K562 (cell line): ENCODE results near the gene RBM17. TPM values are rescaled to one million over a fixed set of nuclear protein-coding genes. Genes with fewer than 3 reads are reported as not detected.

ENCODE experiments used
- DMBX1 ChIP-seq: fragments of 250-450 bp; sonication (Bioruptor Pico); IDR thresholded peaks from 2 replicates; pipeline ENCODE4 v1.8.0; 2022; ENCODE audit warnings: inconsistent platforms, mild to moderate bottlenecking, moderate library complexity, borderline replicate concordance
- HMG20B ChIP-seq: fragments of 250-450 bp; sonication (Bioruptor Pico); IDR thresholded peaks from 2 replicates; pipeline ENCODE4 v1.5.0; 2021; ENCODE audit warnings: mild to moderate bottlenecking
- JUND ChIP-seq, 2 experiments: IDR thresholded peaks; 2 replicates in 1 of 2; 3 replicates in 1 of 2; pipeline ENCODE4 v1.6.1; 2011; ENCODE audit warnings: borderline replicate concordance in 2 of 2, low read depth in 2 of 2, low read length in 2 of 2, improper control_type of control experiment in 1 of 2, missing biosample characterization in 1 of 2, missing genetic modification characterization in 1 of 2, missing genetic modification reagents in 1 of 2
- NFE2L1 ChIP-seq: fragments of 450-650 bp; IDR thresholded peaks from 2 replicates; pipeline ENCODE4 v1.6.1; 2016; ENCODE audit warnings: missing genetic modification characterization, low read depth, mild to moderate bottlenecking, missing compliant biosample characterization, moderate library complexity, borderline replicate concordance
- RBFOX2 ChIP-seq: fragments of 200-400 bp; formaldehyde crosslinking; IDR thresholded peaks from 2 replicates; pipeline ENCODE4 v1.6.1; 2017; ENCODE audit warnings: low read depth, mild to moderate bottlenecking, low read length, moderate library complexity
- TOE1 ChIP-seq, 2 experiments: fragments of 450-650 bp in 1 of 2; sonication (generic) in 1 of 2; formaldehyde crosslinking in 1 of 2; IDR thresholded peaks; 2 replicates each; pipeline versions ENCODE4 v1.7.1 to v1.8.0; 2016 to 2022; ENCODE audit warnings: borderline replicate concordance in 2 of 2, mild to moderate bottlenecking in 2 of 2, antibody characterized with exemption in 1 of 2, inconsistent platforms in 1 of 2, low read depth in 1 of 2, missing genetic modification reagents in 1 of 2, moderate library complexity in 1 of 2
- ZBED1 ChIP-seq: IDR thresholded peaks from 2 replicates; pipeline ENCODE4 v1.6.1; 2014
- ZNF280B ChIP-seq: fragments of 250-450 bp; sonication (Bioruptor Pico); IDR thresholded peaks from 2 replicates; pipeline ENCODE4 v1.5.1; 2021; ENCODE audit warnings: mild to moderate bottlenecking
- ZNF431 ChIP-seq: sonication (generic); formaldehyde crosslinking; IDR thresholded peaks from 2 replicates; pipeline ENCODE4 v1.8.0; 2022; ENCODE audit warnings: mild to moderate bottlenecking, missing genetic modification reagents
- polyA plus RNA-seq, 8 experiments: library from polyadenylated mRNA; depleted of rRNA in 4 of 8; stranded (reverse) in 5 of 8; unstranded in 3 of 8; fragments of >200 nt; fragmentation: Nextera tagmentation in 2 of 8; fragmentation: Illumina TruSeq in 1 of 8; extraction: Ambion mirVana in 2 of 8; extraction: Trizol in 1 of 8; gene quantifications; 2 replicates each; pipeline versions ENCODE4 v1.2.1 to v1.2.3, GENCODE V29; 2011 to 2014; ENCODE audit warnings: inconsistent platforms in 1 of 8, missing spikeins in 1 of 8
- total RNA-seq, 7 experiments: library from RNA; depleted of rRNA in 6 of 7; stranded (reverse); fragments of >200 nt in 6 of 7; fragmentation: Illumina TruSeq in 2 of 7; extraction: Trizol in 2 of 7; gene quantifications; 2 replicates each; pipeline versions ENCODE4 v1.2.1 to v1.2.3, GENCODE V29; 2011 to 2021; ENCODE audit warnings: low replicate concordance in 1 of 7
- TF ChIP-seq, protein P1 (sequence below), 2 experiments: fragments of 450-650 bp in 1 of 2; sonication (generic) in 1 of 2; formaldehyde crosslinking in 1 of 2; IDR thresholded peaks in 1 of 2; conservative IDR thresholded peaks in 1 of 2; 2 replicates each; pipeline versions ENCODE4 v1.6.1 to v1.8.1; 2016 to 2023; ENCODE audit warnings: mild to moderate bottlenecking in 2 of 2, moderate library complexity in 2 of 2, inconsistent platforms in 1 of 2, missing genetic modification reagents in 1 of 2

Gene RBM17
- total and polyA plus RNA-seq, 9 of the 15 experiments (the other 6 are each of a cell fraction or from before 2014, with no cell fraction given), result 23.6 to 217 (median 124) TPM

DNA sequence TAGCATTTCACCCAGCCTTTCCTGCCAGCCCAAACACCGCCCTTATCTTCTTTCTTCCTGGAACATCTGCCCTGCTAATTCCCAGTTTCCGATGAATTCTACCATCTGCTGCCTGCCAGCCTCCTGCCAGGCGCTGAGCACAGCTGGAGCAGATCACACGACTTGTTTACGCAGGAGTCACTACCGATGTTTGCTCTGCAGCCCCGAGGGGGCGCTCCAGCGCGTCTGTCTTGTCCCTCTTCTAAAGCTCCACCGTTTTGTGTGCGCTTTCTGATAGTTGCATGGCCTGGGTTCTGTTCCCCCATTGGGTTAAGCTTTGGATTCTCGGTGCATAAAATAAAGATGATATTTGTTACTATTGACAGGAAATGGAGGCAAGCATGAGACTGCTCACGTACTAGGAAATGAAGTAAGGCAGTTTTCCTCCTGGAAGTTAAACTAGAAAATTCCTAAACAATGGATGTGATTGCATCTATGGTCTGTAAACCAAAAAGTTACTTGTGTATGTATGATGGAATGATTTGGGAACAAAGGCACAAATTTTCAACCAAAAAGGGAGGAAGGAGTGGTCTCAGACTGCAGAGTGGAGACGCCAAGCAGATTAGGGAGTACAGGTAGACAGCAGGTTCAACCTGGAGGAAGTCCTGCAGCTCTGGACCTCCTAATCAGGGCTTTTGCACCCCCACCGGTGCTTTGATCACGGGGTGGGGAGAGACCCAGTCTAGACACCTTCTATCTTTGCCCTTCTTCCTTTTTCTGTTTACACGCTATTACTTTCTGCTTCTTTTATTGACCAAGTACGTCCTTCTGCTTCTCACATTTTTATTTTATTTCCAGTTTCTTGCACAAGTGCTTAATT, 2.2 kb upstream of the RBM17 start (continued):
- TF ChIP-seq ZNF280B (CRISPR knock-in tag), result no peak
- TF ChIP-seq, protein P1, sequence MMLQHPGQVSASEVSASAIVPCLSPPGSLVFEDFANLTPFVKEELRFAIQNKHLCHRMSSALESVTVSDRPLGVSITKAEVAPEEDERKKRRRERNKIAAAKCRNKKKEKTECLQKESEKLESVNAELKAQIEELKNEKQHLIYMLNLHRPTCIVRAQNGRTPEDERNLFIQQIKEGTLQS (IDR thresholded peaks at IDR 0.05), result 0 out of 2 replicates have a peak, but pooled peaks have one; percentile 17
- TF ChIP-seq, protein P1 (CRISPR knock-in tag; conservative IDR thresholded peaks at IDR 0.05), result no peak
- TF ChIP-seq NFE2L1, result no peak
- no peak for TF ChIP-seq DMBX1 (CRISPR knock-in tag)
- 0 out of 2 replicates have a peak, but pooled peaks have one; percentile 35 for TF ChIP-seq TOE1 (IDR thresholded peaks at IDR 0.05; ENCODE audit: borderline replicate concordance)
- TF ChIP-seq TOE1 (CRISPR knock-in tag; IDR thresholded peaks at IDR 0.05; ENCODE audit: borderline replicate concordance, low read depth), result no peak
- TF ChIP-seq RBFOX2, result no peak
- TF ChIP-seq ZNF431 (CRISPR knock-in tag), result no peak
- TF ChIP-seq ZBED1, result no peak
- TF ChIP-seq HMG20B (CRISPR knock-in tag), result no peak
- peak; percentile 59; the same call in 1 of the 2 replicates for TF ChIP-seq JUND (IDR thresholded peaks at IDR 0.05; ENCODE audit: borderline replicate concordance, low read depth, low read length)
- no peak; the same call in 2 of the 3 replicates for TF ChIP-seq JUND (tag; IDR thresholded peaks at IDR 0.05; ENCODE audit: borderline replicate concordance, low read depth, low read length)
